ENCODE data around the gene ADAMTS17.
"Not testable (repeated sequence)": the region's sequence is repeated elsewhere in the genome, so short reads cannot be mapped to it uniquely, and the experiment has no call there.

The ADAMTS17 gene

GRCh38 chr15:100090411-100090810 is 251.4 kb downstream of the ADAMTS17 start:
- no peak overlapping the region for H3K9ac ChIP-seq (ENCODE audit: low read depth, low read length, poor library complexity, severe bottlenecking)
- H3K36me3 ChIP-seq (ENCODE audit: insufficient read depth, low read length), result no peaks in the 10 kb centered on the region
- H3K79me2 ChIP-seq (ENCODE audit: insufficient read depth, low read length), result no peaks in the 10 kb centered on the region
- H2AFZ ChIP-seq (ENCODE audit: low read length), result no peak overlapping the region
- no peaks in the 10 kb centered on the region for H3K9me3 ChIP-seq (ENCODE audit: insufficient read depth, low read depth, low read length)
- H3K4me3 ChIP-seq (ENCODE audit: low read length, poor library complexity, severe bottlenecking), result no peak overlapping the region
- H4K20me1 ChIP-seq (ENCODE audit: insufficient read depth, low read length, poor library complexity, severe bottlenecking), result no peaks in the 10 kb centered on the region
- no peaks in the 10 kb centered on the region for H3K4me1 ChIP-seq (ENCODE audit: insufficient read depth, low read length, poor library complexity, severe bottlenecking)
- H3F3A ChIP-seq (ENCODE audit: low read depth), result no peaks in the 10 kb centered on the region
- no peaks in the 10 kb centered on the region for H3K27me3 ChIP-seq (ENCODE audit: insufficient read depth, low read length, poor library complexity, severe bottlenecking)
- H3K9me2 ChIP-seq (replicated peaks; ENCODE audit: low read depth, low read length), result no peaks in the 10 kb centered on the region
- TF ChIP-seq EZH2phosphoT487 (IDR thresholded peaks at IDR 0.05; ENCODE audit: borderline replicate concordance), result no peak
- TF ChIP-seq CTCF (conservative IDR thresholded peaks at IDR 0.05; ENCODE audit: low read length), result no peak
- H3K4me2 ChIP-seq (ENCODE audit: low read depth, low read length, poor library complexity, severe bottlenecking), result no peak overlapping the region

GRCh38 chr15:100084042-100084821 is 257.5 kb downstream of the ADAMTS17 start:
- H4K20me1 ChIP-seq (ENCODE audit: insufficient read depth, low read length, poor library complexity, severe bottlenecking); H3K4me2 ChIP-seq (ENCODE audit: low read depth, low read length, poor library complexity, severe bottlenecking); H3K9ac ChIP-seq (ENCODE audit: low read depth, low read length, poor library complexity, severe bottlenecking); H3K4me1 ChIP-seq (ENCODE audit: insufficient read depth, low read length, poor library complexity, severe bottlenecking); H3K27me3 ChIP-seq (ENCODE audit: insufficient read depth, low read length, poor library complexity, severe bottlenecking); H3K4me3 ChIP-seq (ENCODE audit: low read length, poor library complexity, severe bottlenecking); H3K9me3 ChIP-seq (ENCODE audit: insufficient read depth, low read depth, low read length); H3K79me2 ChIP-seq (ENCODE audit: insufficient read depth, low read length); H3K9me2 ChIP-seq (replicated peaks; ENCODE audit: low read depth, low read length); H2AFZ ChIP-seq (ENCODE audit: low read length); H3F3A ChIP-seq (ENCODE audit: low read depth); H3K36me3 ChIP-seq (ENCODE audit: insufficient read depth, low read length): not testable (repeated sequence)

- Histone ChIP-seq H3K9ac (ENCODE audit: low read depth, low read length, poor library complexity, severe bottlenecking) (no peak overlapping the region), H3F3A (ENCODE audit: low read depth) (no peaks in the 10 kb centered on the region), H3K4me2 (ENCODE audit: low read depth, low read length, poor library complexity, severe bottlenecking) (no peak overlapping the region), H3K4me3 (ENCODE audit: low read length, poor library complexity, severe bottlenecking) (no peak overlapping the region), H2AFZ (ENCODE audit: low read length) (no peak overlapping the region), H4K20me1 (ENCODE audit: insufficient read depth, low read length, poor library complexity, severe bottlenecking) (no peaks in the 10 kb centered on the region), H3K79me2 (ENCODE audit: insufficient read depth, low read length) (no peaks in the 10 kb centered on the region), H3K9me3 (ENCODE audit: insufficient read depth, low read depth, low read length) (no peaks in the 10 kb centered on the region), H3K36me3 (ENCODE audit: insufficient read depth, low read length) (no peaks in the 10 kb centered on the region), H3K9me2 (replicated peaks; ENCODE audit: low read depth, low read length) (no peaks in the 10 kb centered on the region), H3K27me3 (ENCODE audit: insufficient read depth, low read length, poor library complexity, severe bottlenecking) (no peaks in the 10 kb centered on the region), H3K4me1 (ENCODE audit: insufficient read depth, low read length, poor library complexity, severe bottlenecking) (no peaks in the 10 kb centered on the region)
- TF ChIP-seq CTCF (conservative IDR thresholded peaks at IDR 0.05; ENCODE audit: low read length), result no peak
- no peak for TF ChIP-seq EZH2phosphoT487 (IDR thresholded peaks at IDR 0.05; ENCODE audit: borderline replicate concordance)
These were observed 258.2 kb downstream of the ADAMTS17 start for GRCh38 chr15:100083572-100083971.
